Stromal cell of bone marrow (primary cell): ENCODE results near the gene TP63.
A peak's percentile ranks its signal among the peaks of the same experiment; 100 is the strongest.
"Not testable (repeated sequence)": the region's sequence is repeated elsewhere in the genome, so short reads cannot be mapped to it uniquely, and the experiment has no call there.

Source experiments
- DNase-seq: peaks from one replicate; pipeline ENCODE4 v3.0.0-alpha.2; 2012; ENCODE audit warnings: low read depth

The TP63 gene

DNA sequence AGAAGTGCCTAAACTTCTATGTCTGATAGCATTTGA, at the start of gene TP63:
Gene TP63 (plus strand): TSS at position 17 of the 36 bp plus-strand sequence. CDS start 127 bp downstream, outside the sequence.
- DNase-seq, result no peak

DNA sequence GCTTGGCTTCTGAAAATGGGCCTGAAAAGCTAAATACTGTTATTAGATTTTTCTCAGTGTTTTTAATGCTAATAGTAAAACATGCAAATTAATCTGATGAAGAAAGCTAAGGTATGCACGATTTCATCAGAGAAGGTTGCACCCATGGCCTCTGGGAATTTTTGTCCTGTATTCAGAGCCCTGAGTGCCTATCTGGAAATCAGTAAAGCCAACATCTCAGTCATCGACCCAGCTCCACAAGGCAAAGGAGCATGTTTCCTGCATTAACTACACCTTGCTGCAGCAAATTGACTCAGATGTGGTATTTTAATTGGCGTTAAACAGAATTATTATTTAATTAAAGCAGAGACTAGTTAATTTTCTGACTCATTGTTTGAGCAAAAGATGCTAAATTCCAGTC, 49.0 kb upstream of the TP63 start:
- no peak for DNase-seq

GRCh38 chr3:189584645-189585044, 46.5 kb upstream of the TP63 start:
- DNase-seq, result no peak

DNA sequence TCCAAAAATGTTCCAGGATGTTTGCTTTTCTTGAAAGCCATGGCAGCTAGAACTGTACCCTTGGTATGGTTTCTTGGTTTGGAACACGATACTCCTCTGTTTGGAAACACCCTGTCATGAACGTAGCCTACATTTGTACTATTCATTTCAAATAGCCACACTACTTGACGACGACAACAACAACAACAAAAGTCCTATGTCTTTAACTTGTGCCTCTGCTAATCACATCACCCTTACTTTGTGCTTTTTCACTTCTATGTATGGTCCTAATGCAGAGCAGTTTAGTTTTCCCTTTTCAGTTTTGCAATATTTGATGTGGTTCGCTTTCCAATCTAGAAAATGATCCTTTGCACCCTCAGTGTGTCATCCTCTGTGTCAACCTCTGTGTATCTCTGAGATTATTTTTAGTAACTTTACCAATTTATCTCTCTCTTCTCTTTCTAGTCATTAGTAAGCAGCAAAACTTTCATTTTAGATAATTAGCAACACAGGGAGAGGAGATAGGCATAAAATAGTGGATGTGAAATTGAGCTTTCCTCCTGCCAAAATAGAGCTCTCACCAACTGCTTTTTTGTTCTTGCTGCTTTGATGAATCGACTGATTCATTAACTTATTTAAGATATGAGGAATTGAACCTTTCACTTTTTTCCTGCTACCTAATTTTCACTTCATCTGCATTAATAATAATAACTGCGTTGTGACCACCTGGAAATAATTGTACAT, 44.1 kb upstream of the TP63 start:
- no peak for DNase-seq

DNA sequence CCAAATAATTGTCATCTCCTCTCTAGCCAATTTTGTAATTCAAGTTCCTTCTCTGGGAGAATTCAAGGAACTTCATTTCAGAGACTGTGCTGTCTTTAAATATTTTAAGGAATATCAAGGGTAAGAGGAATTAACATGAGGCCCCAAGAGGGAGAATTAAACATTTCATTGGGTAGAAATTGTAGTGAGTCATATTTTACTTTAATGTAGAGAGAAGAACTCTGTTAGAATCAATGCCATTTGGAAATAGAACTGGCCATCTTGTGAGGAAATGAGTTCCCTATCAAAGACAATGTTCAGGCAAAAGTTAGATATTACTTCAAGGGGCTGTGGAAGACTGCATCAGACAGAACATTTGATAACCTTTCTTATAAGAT, 43.5 kb upstream of the TP63 start:
- no peak for DNase-seq

GRCh38 chr3:189588070-189588469, 43.1 kb upstream of the TP63 start:
- DNase-seq, result no peak

- DNase-seq, result peak; percentile 93
Observed at GRCh38 chr3:189588475-189589178, 42.6 kb upstream of the TP63 start.

- DNase-seq, result no peak
Observed at GRCh38 chr3:189589179-189589569, 42.0 kb upstream of the TP63 start.

DNA sequence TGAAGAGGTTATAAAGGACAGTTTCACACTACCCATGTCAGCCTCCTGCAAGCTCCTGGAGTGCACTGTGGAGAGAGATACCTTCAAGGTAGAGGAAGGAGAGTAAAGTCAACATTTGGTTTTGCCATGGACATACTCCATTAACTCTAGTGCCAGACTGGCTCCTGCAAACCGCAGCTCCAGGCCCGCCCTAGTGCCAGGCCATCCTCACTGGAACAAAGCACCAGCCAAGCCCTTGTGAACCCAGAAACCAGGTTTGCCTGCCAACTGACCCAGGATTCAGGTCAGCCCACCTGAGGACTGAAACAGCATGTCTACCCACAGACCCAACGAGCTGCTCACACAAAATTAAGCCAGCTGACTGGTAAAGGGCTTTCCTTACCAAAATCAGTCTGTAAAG, 41.0 kb upstream of the TP63 start:
- no peak for DNase-seq

DNA sequence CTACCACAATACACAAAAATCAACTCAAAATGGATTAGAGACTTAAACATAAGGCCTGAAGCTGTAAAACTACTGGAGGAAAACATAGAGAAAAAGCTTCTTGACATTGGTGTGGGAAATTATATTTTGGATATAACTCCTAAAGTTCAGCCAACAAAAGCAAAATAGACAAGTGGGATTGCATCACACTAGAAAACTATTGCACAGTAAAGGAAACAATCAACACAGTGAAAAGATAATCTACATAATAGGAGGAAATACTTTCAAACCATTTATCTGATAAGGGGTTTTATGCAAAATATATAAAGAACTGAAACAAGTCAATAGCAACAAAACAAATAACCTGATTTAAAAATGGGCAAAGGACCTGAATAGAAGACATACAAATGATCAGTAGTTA, 37.6 kb upstream of the TP63 start:
- peak; percentile 28 for DNase-seq

DNA sequence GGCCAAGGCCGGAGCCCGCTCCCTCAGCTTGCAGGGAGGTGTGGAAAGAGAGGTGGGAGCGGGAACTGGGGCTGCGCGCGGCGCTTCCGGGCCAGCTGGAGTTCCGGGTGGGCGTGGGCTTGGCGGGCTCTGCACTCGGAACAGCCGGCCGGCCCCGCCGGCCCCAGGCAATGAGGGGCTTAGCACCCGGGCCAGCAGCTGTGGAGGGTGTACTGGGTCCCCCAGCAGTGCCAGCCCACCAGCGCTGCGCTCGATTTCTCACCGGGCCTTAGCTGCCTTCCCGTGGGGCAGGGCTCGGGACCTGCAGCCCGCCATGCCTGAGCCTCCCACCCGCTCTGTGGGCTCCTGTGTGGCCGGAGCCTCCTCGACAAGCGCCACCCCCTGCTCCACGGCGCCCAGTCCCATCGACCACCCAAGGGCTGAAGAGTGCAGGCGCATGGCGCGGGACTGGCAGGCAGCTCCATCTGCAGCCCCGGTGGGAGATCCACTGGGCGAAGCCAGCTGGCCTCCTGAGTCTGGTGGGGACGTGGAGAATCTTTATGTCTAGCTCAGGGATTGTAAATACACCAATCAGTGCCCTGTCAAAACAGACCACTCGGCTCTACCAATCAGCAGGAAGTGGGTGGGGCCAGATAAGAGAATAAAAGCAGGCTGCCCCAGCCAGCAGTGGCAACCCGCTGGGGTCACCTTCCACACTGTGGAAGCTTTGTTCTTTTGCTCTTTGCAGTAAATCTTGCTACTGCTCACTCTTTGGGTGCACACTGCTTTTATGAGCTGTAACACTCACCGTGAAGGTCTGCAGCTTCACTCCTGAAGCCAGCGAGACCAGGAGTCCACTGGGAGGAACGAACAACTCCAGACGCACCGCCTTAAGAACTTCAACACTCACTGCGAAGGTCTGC, 34.9 kb upstream of the TP63 start:
- DNase-seq, result not testable (repeated sequence)

DNA sequence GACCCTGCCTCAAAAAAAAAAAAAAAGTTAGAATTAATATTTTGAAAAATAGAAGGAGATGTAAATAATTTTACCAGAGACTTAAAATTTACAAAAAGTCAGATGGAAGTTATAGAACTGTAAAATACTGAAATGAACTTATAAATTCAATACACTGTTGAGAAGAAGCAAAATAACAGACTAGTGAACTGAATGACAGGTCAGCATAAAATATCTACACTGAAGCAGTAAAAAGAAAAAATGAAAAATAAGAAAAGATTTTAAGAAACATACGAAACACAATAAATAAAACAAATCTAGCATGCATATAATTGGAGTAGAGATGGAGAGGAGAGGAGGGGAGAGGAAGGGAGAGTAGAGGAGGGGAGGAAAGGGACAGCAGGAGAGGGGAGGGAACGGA, 33.3 kb upstream of the TP63 start:
- DNase-seq, result no peak

DNA sequence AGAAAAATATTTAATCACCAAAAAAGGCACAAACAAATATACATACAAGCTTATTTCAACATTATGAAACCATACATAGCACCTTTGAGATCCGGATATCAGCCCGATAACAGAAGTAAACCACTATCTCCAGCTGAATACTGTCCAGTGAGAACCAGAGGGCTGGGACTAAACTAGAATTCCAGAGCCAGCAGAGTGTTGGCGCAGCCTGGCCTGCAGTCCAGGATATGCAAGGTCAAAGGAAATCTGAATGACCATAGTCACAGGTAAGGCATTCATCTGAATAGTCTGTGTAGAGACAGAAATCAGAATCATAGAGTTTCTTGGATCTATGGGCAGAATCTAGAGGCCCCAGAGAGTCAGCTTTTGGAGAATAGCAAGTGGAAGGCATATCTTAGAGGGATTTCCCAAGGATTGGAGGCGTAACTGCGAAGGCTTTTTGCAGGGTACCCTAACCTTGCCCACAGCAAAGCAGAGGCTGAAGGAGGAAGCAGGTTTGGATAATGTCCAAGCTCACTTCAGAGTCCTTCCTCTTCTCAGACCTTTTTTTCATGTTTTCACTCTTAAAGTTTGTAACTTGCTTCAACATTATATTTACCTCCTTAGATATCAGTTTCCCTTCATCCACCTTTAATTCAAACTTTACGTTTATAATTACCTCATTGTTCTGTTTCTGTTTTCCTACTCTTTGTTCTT, 32.5 kb upstream of the TP63 start:
- no peak for DNase-seq

DNA sequence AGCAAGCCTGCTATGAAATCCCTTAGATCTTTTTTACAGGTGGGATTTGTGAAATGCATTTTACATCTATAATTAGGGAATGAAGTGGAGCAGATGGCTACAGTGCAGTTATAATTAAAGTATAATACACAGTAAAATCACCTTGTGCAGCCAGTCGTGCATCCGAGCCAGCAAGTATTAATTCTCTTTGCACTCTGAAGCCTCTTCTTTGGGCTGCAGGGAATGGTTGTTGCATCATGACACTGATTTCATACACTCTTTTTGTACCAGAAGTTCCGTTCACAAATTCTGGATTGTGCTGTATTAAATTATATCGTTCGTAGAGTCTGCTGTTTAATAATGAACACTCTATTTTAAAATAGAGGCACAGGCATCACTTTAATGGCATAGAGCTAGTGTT, 28.7 kb upstream of the TP63 start:
- no peak for DNase-seq

- DNase-seq, result no peak
Observed at GRCh38 chr3:189605717-189606116, 25.5 kb upstream of the TP63 start.

GRCh38 chr3:189606774-189607173, 24.4 kb upstream of the TP63 start:
- no peak for DNase-seq

DNA sequence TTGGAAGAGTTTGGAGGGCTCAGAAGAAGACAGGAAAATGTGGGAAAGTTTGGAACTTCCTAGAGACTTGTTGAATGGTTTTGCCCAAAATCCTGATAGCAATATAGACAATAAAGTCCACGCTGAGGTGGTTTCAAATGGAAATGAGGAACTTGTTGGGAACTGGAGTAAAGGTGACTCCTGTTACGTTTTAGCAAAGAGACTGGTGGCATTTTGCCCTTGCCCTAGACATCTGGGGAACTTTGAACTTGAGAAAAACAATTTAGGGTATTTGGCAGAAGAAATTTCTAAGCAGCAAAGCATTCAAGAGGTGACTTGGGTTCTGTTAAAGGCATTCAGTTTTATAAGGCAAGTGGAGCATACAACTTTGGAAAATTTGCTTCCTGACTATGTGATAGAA, 18.5 kb upstream of the TP63 start:
- DNase-seq, result not testable (repeated sequence)

DNA sequence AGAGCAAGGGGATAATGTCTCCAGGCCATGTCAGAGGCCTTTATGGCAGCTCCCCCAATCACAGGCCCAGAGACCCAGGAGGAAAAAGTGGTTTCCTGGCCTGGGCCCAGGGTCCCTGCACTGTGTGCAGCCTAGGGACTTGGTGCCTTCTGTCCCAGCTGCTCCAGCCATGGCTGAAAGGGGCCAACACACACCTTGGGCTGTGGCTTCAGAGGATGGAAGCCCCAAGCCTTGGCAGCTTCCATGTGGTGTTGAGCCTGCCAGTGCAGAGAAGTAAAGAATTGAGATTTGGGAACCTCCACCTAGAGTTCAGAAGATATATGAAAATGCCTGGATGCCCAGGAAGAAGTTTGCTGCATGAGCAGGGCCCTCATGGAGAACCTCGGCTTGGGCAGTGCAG, 18.1 kb upstream of the TP63 start:
- no peak for DNase-seq

DNA sequence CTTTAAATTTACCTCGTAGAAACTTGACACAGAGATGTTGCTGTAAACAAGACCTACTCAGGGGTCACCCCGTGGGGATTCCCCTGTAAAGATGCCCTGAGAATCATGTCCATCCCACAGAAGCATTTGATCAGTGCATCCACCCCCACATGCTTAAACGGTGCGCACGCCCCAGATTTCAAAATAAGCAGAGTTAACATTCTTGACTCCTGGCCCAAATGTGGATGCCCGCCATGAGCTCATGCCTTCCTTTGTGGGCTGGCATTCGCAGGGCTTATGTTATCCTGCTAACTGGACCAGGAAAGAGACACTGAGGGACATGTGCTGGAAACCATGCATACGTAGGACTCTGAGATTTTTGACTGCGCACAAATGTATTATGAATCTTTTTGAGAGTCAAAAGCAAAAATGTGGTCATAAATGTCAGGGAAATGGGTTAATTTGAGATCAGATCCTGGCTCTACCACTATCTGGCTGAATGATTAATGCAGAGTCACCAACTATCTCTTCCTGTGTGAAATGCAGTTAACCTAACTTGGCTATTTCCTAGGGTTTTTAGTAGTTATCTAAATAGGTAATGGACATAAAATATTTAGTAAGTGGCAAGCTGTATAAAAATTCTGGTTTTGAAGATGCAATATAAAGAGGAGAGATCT, 9.1 kb upstream of the TP63 start:
- DNase-seq, result no peak

DNA sequence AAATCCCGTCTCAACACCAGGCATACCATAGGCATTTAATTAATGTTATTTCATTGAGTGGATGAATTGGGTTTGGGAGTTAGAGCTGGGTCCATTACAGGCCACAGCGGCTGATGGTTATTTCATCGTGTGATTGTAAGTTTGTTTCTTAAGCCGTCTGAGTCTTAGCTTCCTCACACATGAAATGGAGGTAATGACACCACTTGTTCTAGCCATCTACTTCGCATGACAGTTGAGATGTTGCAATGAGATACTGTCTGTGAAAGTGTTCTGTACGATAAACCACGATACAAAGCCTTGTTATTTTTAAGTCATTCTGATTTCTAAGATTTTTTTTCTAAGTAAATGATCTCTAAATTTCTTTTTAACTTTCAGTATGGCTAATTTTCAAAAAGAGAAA, 8.6 kb upstream of the TP63 start:
- DNase-seq, result no peak

DNA sequence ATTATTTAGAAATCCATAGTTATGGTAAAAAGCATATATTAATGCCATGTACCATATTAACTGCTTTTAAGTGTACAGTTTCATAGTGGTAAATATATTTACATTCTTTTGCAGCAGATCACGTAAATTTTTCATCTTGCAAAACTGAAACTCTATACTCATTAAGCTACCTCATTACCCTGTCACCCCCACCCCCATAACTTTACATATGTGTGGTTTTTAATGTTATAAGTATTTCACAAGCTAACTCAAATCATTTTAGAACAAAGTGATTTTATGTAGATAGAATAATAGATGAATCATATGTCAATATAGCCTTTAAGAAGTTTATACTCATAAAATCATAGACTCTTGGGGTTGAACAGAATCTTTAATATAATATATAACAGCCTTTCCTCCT, 7.1 kb upstream of the TP63 start:
- no peak for DNase-seq

DNA sequence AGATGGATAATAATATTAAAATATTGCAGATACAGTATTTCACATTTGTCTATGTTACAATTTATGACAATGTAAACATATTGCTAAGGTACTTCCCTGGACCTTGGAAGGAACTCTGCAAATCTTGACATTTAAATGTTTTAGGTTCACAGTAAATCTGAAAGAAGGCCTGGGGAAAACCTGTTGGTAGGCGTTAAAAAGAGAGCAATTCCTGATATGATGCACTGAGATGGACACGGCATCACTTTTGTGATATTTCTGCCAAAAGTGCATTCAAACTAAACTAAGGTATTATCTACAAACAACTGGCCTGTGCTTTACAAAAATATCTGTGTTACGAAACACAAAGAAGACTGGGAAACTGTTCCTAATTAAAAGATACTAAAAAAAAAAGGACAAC, 6.1 kb upstream of the TP63 start:
- no peak for DNase-seq

DNA sequence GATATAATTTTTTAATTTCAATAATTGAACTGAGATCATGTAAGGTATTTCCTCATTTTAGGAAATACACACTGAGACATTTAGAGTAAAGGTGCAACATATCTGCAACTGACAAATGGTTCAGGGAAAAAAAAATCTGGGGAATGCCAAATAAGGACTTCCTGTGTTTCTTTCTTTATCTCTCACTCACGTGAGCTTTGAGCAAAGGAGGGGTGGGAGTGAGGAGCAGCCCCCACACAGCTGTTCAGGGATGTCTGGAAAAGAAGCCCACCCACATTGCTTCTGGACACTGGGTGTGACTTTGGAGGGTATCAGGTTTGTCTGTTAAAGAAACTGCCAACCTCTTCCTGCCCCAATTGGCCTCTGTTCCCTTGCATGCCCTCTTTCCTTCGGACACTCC, 5.6 kb upstream of the TP63 start:
- DNase-seq, result no peak
